D341Med (cell line): Measurements from ENCODE around the gene MOB3C.

Source experiments
- DNase-seq: peaks from one replicate; pipeline ENCODE4 v3.0.0; 2012; ENCODE audit warnings: low spot score

MOB3C gene

DNA sequence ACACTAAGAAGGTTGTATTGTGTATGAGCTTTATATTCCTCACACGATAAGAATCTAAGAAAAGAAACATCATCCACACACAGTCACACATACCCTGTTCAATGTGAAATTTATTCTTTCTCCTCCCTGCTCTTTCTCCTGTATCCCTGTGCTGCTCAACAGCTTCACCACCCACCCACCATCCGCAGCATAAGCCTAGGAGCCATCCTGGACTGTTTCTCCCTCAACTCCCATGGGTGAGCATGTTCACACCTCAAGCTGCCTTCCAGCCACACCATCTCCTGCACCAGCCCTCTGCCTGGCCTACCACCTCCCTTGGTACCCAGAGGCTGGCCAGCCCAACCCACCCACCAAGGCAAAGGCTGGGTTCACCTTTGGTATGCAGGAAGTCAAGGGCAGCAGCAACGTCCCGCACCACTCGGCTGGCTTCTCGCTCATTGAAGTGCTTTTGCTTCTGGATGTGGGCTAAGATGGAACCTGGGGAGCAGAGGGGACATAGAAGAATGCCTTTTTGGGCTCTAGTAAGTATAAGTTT lies 44.9 kb downstream of the MOB3C start:
- no peak for DNase-seq

- DNase-seq: no peak
These were observed 46.5 kb downstream of the MOB3C start for GRCh38 chr1:46569884-46570725.

- no peak for DNase-seq
These were observed 47.5 kb downstream of the MOB3C start for GRCh38 chr1:46569116-46569515.

DNA sequence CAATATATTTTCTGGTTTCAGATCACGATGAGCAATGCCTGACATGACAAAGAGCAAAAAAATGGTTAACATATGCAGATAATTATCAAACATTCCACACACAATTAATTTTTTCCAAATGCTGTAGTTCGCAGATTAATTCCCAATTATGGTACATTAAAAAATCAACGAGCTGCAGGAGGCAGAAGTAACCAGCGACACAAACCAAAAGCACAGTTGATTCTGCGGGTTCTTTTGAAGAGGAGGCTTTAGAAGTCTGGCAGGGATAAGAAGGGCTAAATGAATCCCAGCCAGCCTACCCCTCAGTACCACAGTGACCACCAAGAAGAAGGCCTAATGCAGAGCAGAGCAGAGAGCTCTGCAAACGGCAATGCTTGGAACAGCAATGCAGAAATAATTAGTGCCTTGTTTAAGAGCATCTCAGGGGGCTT lies 48.1 kb downstream of the MOB3C start:
- DNase-seq: no peak

DNA sequence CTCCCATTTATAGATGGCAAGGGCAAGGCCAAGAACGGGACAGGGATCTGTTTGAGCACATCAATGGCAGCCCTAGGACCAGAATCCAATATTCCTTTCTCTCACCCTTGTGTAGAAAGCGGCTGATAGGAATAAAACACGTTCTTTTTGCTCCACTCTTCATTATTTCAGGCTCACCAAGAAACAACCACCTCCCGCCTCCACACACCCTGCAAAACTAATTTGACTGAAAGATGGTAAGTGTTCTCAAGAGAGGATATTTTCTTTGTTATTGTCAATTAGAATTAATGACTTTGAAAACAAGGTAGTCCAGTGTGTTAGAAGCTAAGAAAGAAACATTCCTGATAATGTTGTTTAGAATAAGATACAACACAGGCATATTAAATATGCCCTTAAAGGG lies 53.3 kb downstream of the MOB3C start:
- DNase-seq: no peak

DNA sequence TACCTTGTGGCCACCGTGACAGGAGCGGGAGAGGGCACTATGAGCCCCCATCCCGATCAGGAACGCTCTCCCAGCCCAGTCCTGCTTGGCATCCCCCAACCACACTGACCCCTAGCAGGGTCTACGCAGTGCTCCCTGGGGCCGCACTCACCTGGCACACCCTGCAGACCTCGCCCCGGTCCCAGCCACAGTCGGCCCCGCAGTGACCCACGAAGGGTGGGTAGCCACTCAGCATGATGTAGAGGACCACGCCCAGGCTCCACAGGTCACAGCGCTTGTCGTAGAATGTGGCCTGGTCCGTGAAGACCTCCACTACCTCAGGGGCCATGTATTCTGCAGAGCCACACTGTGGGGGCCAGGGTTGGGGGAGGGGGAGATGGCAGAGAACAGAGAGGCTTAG lies 54.1 kb downstream of the MOB3C start:
- no peak for DNase-seq

DNA sequence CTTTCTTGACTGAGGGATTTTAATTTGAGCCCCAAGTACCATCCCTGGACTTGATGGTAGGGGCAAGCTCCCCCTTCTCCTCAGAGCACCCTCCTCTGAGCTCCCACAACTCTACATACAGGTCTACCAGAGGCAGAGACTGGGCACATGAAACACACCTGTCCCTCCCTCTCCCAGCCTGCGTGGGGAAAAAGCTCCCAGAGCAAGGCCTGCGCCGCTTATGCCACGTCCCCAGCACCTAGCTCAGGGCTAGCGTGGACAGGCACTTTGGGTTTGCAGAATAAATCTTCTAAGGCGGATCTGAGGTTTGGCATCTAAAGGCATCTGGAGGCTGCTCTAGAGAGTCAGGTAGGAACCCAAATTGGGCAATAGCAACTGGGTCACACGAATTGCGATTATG lies 57.6 kb downstream of the MOB3C start:
- no peak for DNase-seq

- DNase-seq: no peak
These were observed 58.3 kb downstream of the MOB3C start for GRCh38 chr1:46558141-46558963.
